ENCODE data around the gene GOLGA6L6. TPM values are rescaled to one million over a fixed set of nuclear protein-coding genes. Genes with fewer than 3 reads are reported as not detected.

Gene GOLGA6L6
- under 0.01 TPM in 1 of 2 replicates, not detected in the other for total RNA-seq

DNA sequence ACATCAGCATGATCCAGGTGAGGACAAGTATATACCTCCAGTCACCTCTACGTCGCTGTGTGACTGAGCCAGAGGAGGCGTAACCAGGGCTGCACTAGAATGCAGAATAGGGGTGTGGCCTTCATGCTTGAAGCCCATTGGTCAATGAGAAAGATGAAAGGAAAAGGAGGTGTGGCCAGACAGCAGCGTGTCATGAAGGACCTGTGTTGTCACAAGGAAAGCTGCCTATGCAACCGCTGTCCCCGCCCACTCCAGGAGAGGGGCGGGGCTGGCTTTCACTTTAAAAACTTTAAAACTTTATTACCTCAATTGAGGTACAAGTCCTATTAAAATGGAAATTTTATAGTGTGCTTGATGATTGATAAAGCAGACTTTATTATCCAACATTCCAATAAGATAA lies at the start of gene GOLGA6L6:
Gene GOLGA6L6 (minus strand): TSS at position 101 of the 400 bp plus-strand sequence. CDS start 91 bp downstream, at position 10.

Measured in bronchial smooth muscle cell (primary cell).